Memory B cell (primary cell): ENCODE data around the gene AMER2.
"Not testable (repeated sequence)": the region's sequence is repeated elsewhere in the genome, so short reads cannot be mapped to it uniquely, and the experiment has no call there.

Experiments used
- ATAC-seq: fragments of 150-1000 bp; cut with Tn5 transposase; 2 replicates; pipeline ENCODE4 v1.10.0; 2021; ENCODE audit warnings: low read depth, mild to moderate bottlenecking, moderate library complexity
- DNase-seq, 2 donors: peaks; one replicate each; pipeline ENCODE4 v3.0.0; 2022; ENCODE audit warnings: low spot score in 2 of 2
- H3K27ac Mint-ChIP-seq: one replicate; pipeline ENCODE4 v1.8.0; 2022; ENCODE audit warnings: mild to moderate bottlenecking, moderate library complexity, mixed read lengths
- H3K27me3 Mint-ChIP-seq: one replicate; pipeline ENCODE4 v1.8.0; 2022; ENCODE audit warnings: mixed read lengths
- H3K36me3 Mint-ChIP-seq: one replicate; pipeline ENCODE4 v1.8.0; 2022; ENCODE audit warnings: mild to moderate bottlenecking, mixed read lengths
- H3K4me1 Mint-ChIP-seq: one replicate; pipeline ENCODE4 v1.8.0; 2022; ENCODE audit warnings: mixed read lengths
- H3K4me3 Mint-ChIP-seq: one replicate; pipeline ENCODE4 v1.8.0; 2022; ENCODE audit warnings: mild to moderate bottlenecking, moderate library complexity, mixed read lengths
- H3K9me3 Mint-ChIP-seq: one replicate; pipeline ENCODE4 v1.8.0; 2022; ENCODE audit warnings: mixed read lengths

AMER2 gene

DNA sequence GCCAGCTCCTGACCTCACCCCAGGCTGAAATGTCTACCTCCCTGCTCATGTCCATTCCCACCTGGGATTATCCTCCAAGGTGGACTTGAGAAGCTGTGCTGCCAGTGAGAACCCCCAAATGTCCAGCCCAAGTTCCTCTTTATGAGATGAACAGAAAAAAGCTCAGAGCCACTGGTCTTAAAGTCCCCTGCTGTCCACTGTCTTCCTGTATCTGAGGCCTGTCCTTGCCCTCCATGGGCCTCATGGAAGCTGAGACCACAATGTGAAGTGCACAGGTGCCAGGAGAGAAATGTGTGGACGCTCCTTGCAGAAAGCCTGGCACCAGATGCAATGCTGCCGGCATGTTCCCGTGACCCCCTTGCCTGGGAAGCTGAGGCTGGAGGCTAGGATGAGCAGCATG, 3.3 kb upstream of the AMER2 start:
- peaks cover 17% of the 10 kb centered on the region for H3K4me1 Mint-ChIP-seq
- H3K36me3 Mint-ChIP-seq, result peaks cover 4% of the 10 kb centered on the region
- no peaks in the 10 kb centered on the region for H3K9me3 Mint-ChIP-seq
- H3K27me3 Mint-ChIP-seq, result peaks cover 38% of the 10 kb centered on the region
- H3K4me3 Mint-ChIP-seq, result no peak overlapping the region
- DNase-seq (no peak), ATAC-seq (no peak)
- no peak overlapping the region for H3K27ac Mint-ChIP-seq

DNA sequence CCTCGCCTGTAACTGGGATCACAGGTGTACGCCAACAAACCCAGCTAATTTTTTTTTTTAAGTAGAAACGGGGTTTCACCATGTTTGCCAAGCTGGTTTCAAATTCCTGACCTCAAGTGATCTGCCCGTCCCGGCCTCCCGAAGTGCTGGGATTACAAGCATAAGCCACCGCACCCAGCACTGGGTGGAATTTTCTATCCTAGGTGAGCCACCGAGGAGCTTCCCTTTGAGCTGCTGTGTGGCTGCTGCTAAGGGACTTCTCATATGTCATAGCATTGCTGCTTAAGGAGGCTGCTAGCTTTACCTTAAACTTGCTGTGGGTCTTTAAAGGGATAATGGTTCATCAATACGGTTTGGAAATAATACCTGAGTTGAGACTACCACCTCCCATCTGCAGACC, 2.9 kb upstream of the AMER2 start:
- peaks cover 13% of the 10 kb centered on the region for H3K4me1 Mint-ChIP-seq
- ATAC-seq, result no peak
- no peak overlapping the region for H3K27ac Mint-ChIP-seq
- no peaks in the 10 kb centered on the region for H3K9me3 Mint-ChIP-seq
- no peak overlapping the region for H3K4me3 Mint-ChIP-seq
- DNase-seq, result no peak
- peaks cover 3% of the 10 kb centered on the region for H3K36me3 Mint-ChIP-seq
- H3K27me3 Mint-ChIP-seq, result peaks cover 41% of the 10 kb centered on the region

DNA sequence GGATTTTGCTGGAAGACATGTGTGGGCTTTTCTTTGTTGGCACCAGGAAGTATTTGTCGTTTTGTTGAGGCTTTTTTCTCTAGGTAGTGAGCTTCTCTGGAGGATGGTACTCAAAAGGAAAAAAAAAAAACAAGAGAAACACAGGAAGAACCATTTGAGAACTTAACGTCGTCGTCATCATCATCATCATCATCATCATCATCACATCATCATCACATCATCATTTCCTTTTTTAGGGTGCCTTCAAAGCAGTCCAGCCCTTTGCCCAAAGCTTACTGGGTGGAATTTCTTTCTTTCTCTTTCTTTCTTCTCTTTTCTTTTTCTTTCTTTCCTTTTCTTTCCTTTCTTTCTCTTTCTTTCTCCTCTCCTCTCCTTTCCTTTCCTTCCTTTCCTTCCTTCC, 2.2 kb upstream of the AMER2 start:
- Mint-ChIP-seq H3K4me1 (peaks cover 10% of the 10 kb centered on the region), H3K36me3 (peaks cover 2% of the 10 kb centered on the region), H3K27me3 (peaks cover 45% of the 10 kb centered on the region), H3K4me3 (no peak overlapping the region), H3K9me3 (no peaks in the 10 kb centered on the region), H3K27ac (no peak overlapping the region)
- no peak for ATAC-seq
- DNase-seq, result no peak

DNA sequence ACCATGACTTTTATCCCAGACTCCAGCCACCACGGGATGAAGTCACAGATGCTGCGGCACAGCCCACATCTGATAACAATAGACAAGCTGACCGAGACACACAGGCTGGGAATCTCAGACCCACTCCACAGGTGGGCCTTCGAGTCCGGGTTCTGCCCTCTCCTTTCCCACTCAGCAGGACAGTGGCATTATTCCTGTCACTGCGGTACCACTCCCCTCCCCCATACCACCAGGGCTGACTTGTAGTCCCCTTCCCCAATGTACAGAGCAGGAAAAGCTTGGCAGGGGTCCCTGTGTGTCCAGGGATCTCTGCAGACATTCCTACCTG, 179 bp upstream of the AMER2 start:
- H3K4me1 Mint-ChIP-seq, result peaks cover 10% of the 10 kb centered on the region
- DNase-seq, result no peak
- peaks cover 2% of the 10 kb centered on the region for H3K36me3 Mint-ChIP-seq
- H3K27ac Mint-ChIP-seq, result no peak overlapping the region
- peaks cover 39% of the 10 kb centered on the region for H3K27me3 Mint-ChIP-seq
- H3K4me3 Mint-ChIP-seq, result peak overlapping the region; percentile 75
- ATAC-seq, result no peak
- no peaks in the 10 kb centered on the region for H3K9me3 Mint-ChIP-seq

DNA sequence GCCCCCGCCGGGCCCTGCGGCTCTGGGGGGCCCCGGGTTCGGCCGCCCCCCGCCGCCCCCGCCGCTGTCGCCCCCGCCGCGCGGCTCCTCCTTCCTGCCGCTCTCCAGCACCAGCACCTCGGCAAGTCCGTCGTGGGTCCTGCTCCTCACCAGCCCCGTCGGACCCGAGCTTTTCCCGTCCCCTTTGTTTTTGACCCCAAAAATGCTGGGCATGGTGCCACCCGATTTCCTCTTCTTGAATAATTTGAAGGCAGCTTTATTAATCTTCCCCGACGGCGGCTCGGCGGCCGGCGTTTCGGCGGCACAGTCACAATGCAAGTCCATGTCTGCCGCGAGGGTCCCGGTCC, 945 bp downstream of the AMER2 start:
- H3K27ac Mint-ChIP-seq, result peak overlapping the region; percentile 71

DNA sequence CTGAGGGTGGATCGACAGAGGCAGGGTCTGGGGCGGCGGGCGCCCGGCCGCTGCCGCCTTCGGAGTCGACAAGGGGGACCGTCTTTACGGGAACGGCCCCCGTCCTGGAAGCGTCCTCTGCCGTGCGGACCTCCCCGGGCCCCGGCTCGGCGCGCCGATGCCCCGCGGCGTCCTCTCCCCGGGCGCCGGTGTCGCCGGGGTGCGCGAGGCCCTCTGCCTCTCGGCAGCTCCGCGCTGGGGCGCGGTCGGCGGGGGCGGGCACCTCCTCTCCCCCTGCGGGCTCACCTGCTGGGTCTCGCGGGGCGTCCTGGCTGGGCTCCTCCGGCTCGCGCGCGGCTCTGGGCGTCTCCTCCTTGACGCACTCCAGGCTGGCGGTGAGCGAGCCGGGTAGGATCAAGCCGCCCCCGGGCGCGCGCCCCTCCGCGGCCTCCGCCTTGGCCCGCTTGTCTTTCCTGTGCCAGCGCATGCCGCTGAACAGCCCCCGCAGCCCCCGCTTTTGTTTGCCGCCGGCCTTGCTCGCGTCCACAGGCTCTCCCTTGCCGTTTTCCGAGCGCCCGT, 1.5 kb downstream of the AMER2 start:
- peak overlapping the region; percentile 75 for H3K4me3 Mint-ChIP-seq
- H3K36me3 Mint-ChIP-seq, result peaks cover 2% of the 10 kb centered on the region
- H3K9me3 Mint-ChIP-seq, result no peaks in the 10 kb centered on the region
- peaks cover 35% of the 10 kb centered on the region for H3K27me3 Mint-ChIP-seq
- H3K4me1 Mint-ChIP-seq, result peaks cover 10% of the 10 kb centered on the region
- no peak for DNase-seq
- peak overlapping the region; percentile 71 for H3K27ac Mint-ChIP-seq
- ATAC-seq, result peak; percentile 54

More for the DNA sequence above, 945 bp downstream of the AMER2 start:
- no peaks in the 10 kb centered on the region for H3K9me3 Mint-ChIP-seq
- peaks cover 2% of the 10 kb centered on the region for H3K36me3 Mint-ChIP-seq
- peaks cover 35% of the 10 kb centered on the region for H3K27me3 Mint-ChIP-seq
- DNase-seq (no peak), ATAC-seq (peak; percentile 9)
- H3K4me3 Mint-ChIP-seq, result peak overlapping the region; percentile 75
- H3K4me1 Mint-ChIP-seq, result peaks cover 10% of the 10 kb centered on the region

DNA sequence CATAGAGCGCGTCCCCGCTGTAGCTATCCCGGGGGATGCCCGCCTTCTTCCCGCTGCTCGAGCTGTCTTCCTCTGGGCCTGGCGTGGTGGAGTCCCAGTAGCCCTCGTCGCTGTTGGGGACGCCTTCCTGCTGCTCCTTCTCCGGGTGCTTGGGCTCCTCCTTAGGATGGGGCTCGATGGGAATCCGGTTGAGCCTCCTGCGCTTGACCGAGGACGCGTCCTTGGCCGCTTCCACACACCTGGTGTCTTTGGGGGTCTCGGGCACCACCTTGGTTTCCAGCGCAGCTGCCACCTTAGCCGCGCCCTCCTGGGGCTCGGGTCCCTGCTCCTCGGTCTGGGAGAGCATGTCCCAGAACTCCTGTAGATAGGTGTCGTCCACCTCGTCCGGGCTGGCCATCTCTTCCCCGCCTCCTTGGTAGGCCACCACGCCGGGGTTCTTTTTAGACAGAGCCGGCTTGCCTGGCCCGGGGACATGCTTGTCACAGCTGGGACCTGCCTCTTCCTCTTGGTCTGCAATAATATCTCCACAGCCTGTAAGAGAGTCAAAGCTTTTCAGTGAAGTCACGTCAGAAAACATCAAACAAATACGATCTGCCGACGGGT, 2.0 kb downstream of the AMER2 start:
- Mint-ChIP-seq H3K9me3 (no peaks in the 10 kb centered on the region), H3K4me1 (peaks cover 10% of the 10 kb centered on the region), H3K4me3 (peak overlapping the region; percentile 54), H3K27ac (no peak overlapping the region), H3K27me3 (peaks cover 35% of the 10 kb centered on the region), H3K36me3 (peaks cover 2% of the 10 kb centered on the region)
- ATAC-seq (no peak), DNase-seq (no peak)

DNA sequence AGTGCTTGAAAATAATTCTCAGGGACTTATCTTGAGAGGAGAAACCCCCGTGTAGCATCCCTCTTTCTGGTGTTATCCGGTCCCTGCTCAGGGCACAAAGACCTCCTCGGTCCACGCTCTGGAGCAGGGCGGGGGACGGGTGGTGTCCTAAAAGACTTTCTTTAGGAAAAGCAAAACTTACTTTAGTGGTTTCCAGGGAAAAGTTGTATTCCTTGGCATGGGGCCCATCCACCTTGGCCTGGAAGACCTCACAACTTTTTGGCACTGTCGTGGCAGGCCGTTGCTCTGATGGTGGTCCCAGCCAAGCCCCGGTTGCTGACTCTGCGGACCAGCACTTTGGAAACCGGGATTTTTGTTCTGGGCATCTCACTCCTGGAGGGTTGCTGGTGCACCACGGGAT, 2.7 kb downstream of the AMER2 start:
- ATAC-seq (no peak), DNase-seq (no peak)
- Mint-ChIP-seq H3K9me3 (no peaks in the 10 kb centered on the region), H3K4me3 (no peak overlapping the region), H3K36me3 (peaks cover 2% of the 10 kb centered on the region), H3K4me1 (peaks cover 10% of the 10 kb centered on the region), H3K27ac (no peak overlapping the region), H3K27me3 (peaks cover 32% of the 10 kb centered on the region)

DNA sequence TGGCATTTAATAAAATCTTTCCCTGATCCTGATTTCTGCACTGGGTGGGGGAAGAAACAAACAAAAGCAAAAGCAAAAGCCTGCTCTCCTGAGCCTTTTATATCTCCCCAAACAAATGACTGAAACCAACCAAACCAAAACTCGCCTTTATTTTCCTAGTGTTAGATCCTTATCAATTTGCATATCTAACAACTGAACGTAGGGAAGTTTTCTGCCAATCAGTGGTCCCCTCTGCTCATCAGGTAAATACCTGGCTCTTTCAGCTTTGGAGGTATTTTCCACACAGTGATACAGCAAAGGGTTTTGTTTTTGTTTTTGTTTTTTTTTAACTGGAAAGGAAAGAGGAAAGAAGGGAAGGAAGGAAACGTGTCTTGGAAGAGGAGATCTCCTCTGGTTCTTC, 3.3 kb downstream of the AMER2 start:
- DNase-seq, result no peak
- Mint-ChIP-seq H3K27me3 (peaks cover 26% of the 10 kb centered on the region), H3K9me3 (no peaks in the 10 kb centered on the region), H3K27ac (no peak overlapping the region), H3K36me3 (peaks cover 2% of the 10 kb centered on the region), H3K4me1 (peaks cover 10% of the 10 kb centered on the region), H3K4me3 (no peak overlapping the region)
- no peak for ATAC-seq

DNA sequence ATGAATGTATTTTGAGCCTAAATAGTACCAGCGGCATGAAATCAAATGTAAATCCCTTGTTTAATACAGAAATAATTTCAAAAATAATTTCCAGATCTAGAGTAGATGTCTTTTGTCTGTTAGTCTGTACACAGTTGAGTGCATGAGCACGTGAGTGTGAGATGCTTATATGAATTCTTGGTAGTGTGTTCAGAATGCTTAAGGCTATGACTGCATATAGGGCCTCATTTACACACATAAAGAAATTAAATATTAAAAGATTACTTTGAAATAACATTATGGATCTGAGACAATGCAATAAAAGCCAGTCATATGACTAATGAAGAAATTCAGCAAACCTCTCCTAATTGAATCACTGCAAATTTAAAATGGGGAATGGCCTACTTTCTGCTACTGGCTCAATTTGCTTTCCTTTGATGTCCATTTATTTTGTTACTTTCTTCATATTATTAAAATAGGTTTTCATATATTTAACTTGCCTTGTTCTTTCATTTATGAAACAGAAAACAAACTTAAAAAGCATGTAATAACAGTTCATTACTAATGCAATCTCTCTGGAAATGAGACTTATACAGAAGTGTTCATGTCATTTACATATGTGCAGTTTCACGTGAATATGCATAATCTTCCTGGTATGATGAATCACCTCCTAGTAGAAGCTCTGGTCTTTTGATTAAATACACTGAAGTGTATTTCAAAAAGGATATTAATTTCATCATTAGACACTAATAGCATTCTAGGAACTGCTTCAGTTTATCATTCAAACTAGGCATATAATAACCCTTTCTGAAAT, 4.5 kb downstream of the AMER2 start:
- Mint-ChIP-seq H3K9me3 (no peaks in the 10 kb centered on the region), H3K4me1 (peaks cover 10% of the 10 kb centered on the region), H3K36me3 (peaks cover 2% of the 10 kb centered on the region), H3K27ac (no peak overlapping the region), H3K4me3 (no peak overlapping the region), H3K27me3 (peaks cover 18% of the 10 kb centered on the region)
- ATAC-seq, result no peak
- no peak for DNase-seq

DNA sequence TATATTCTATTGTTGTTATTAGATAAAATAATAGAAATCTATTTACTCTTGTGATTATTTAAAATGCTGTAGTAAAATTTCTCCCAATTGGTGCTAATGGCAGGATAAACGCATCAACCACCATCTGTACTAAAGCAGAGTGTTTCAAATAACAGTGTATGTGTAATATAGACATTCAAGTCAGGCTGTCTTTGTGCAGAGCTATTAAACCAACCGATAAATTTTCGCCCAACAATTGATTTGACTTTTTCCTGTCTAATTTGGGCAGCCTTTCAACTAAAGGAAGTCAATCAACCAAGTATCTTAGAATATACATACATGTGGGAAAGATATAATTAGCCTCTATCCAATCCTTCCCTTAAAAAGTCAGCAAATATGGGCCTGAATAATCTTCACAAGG, 5.8 kb downstream of the AMER2 start:
- no peak overlapping the region for H3K27ac Mint-ChIP-seq
- ATAC-seq, result no peak
- peaks cover 8% of the 10 kb centered on the region for H3K27me3 Mint-ChIP-seq
- peaks cover 2% of the 10 kb centered on the region for H3K4me1 Mint-ChIP-seq
- H3K4me3 Mint-ChIP-seq, result no peak overlapping the region
- H3K9me3 Mint-ChIP-seq, result no peaks in the 10 kb centered on the region
- no peak for DNase-seq
- no peaks in the 10 kb centered on the region for H3K36me3 Mint-ChIP-seq

DNA sequence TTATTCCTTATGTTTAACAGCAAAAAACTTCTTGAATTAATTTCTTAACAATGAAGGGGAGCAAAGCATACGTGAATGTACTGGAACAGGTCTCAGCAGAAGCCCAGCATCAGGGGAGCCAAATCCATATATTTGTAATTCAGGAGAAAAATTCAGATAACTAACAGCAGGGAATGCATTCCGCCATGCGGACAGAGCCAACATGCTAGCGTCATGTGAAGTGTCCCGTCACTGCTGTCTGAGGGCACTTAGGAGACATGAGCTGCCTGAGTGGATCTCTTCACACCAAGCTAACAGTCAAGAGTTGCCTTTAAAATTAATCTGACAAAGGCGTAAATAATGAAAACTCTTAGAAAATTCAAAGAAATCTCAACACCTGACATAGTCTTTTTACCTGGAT, 6.4 kb downstream of the AMER2 start:
- ATAC-seq, result no peak

DNA sequence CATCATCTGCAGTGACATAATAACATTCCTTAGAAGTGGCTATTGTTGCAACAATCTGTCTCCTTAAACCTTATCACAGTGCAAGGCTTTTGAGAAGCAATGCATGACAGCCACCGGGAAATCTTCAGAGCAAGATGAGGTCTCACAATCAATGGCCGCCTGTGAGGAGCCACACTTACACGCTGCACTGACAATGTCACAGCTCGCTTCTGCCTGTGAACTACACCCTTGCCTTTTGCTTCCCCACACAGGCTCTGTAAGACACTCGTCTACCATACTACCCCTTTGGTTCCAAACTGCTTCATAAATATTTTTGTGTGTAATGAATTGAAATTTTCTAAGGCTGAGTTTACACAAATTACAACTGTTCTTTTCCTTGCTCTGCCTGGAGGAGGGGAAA, 6.9 kb downstream of the AMER2 start:
- not testable (repeated sequence) for H3K4me3 Mint-ChIP-seq, H3K4me1 Mint-ChIP-seq, H3K9me3 Mint-ChIP-seq

More for the DNA sequence above, 6.4 kb downstream of the AMER2 start:
- DNase-seq, result no peak
- H3K36me3 Mint-ChIP-seq, result no peaks in the 10 kb centered on the region
- H3K9me3 Mint-ChIP-seq, result no peaks in the 10 kb centered on the region
- H3K27ac Mint-ChIP-seq, result no peak overlapping the region
- H3K4me1 Mint-ChIP-seq, result no peaks in the 10 kb centered on the region
- peaks cover 6% of the 10 kb centered on the region for H3K27me3 Mint-ChIP-seq
- no peak overlapping the region for H3K4me3 Mint-ChIP-seq

DNA sequence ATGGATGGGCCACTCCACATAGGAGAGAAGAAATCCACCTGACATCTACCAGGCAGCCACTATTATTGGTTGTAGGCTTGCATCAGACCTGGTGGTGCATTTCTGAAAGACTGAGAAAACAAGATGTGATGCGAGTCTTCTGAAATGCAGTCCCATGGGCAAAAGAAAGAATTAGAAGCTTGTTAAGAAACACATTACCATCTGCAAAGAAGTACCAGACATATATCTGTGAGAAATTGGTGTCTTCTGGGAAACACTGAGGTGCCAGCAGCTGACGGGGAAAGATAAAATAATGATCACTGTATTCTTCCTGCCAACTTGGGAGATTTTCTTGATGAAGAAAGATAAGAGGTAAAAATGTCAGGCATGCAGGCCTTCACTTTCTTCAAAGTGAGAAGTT, 14.4 kb downstream of the AMER2 start:
- no peaks in the 10 kb centered on the region for H3K36me3 Mint-ChIP-seq
- H3K27me3 Mint-ChIP-seq, result peaks cover 3% of the 10 kb centered on the region
- ATAC-seq, result no peak
- no peak overlapping the region for H3K4me3 Mint-ChIP-seq
- no peaks in the 10 kb centered on the region for H3K4me1 Mint-ChIP-seq
- no peaks in the 10 kb centered on the region for H3K9me3 Mint-ChIP-seq
- H3K27ac Mint-ChIP-seq, result no peak overlapping the region
- DNase-seq, result no peak

More for the DNA sequence above, 6.9 kb downstream of the AMER2 start:
- H3K27ac Mint-ChIP-seq, H3K36me3 Mint-ChIP-seq, DNase-seq, ATAC-seq, H3K27me3 Mint-ChIP-seq: not testable (repeated sequence)

DNA sequence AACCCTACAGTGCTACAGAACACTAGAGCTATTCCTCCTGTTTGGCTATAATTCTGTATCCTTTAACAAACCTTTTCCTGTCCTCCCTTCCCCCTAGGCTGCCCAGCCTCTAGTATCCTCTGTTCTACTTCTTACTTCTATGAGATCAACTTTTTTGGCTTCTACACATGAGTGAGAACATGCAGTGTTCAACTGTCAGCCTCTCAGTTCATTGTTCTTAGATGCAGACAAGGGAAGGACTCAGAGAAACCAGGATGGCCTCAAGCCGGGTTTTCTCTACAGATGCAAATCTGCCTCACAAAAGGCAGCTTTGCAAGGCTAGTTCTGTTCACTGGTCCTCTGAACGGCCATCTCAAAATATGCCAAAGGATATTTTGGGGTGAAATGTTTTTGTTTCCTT, 18.4 kb downstream of the AMER2 start:
- Mint-ChIP-seq H3K4me1 (no peaks in the 10 kb centered on the region), H3K36me3 (no peaks in the 10 kb centered on the region), H3K27ac (no peak overlapping the region), H3K9me3 (peaks cover 1% of the 10 kb centered on the region), H3K27me3 (peaks cover 12% of the 10 kb centered on the region), H3K4me3 (no peak overlapping the region)
- DNase-seq, result no peak
- no peak for ATAC-seq
